GM18520 (cell line): ENCODE results near the gene CIAO2A.
"Not testable (repeated sequence)": the region's sequence is repeated elsewhere in the genome, so short reads cannot be mapped to it uniquely, and the experiment has no call there.

Experiments
- ATAC-seq: cut with Tn5 transposase; IDR thresholded peaks from one replicate; pipeline ENCODE4 v1.9.1; 2021; ENCODE audit not compliant: unreplicated experiment

Gene CIAO2A, protein sequence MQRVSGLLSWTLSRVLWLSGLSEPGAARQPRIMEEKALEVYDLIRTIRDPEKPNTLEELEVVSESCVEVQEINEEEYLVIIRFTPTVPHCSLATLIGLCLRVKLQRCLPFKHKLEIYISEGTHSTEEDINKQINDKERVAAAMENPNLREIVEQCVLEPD

DNA sequence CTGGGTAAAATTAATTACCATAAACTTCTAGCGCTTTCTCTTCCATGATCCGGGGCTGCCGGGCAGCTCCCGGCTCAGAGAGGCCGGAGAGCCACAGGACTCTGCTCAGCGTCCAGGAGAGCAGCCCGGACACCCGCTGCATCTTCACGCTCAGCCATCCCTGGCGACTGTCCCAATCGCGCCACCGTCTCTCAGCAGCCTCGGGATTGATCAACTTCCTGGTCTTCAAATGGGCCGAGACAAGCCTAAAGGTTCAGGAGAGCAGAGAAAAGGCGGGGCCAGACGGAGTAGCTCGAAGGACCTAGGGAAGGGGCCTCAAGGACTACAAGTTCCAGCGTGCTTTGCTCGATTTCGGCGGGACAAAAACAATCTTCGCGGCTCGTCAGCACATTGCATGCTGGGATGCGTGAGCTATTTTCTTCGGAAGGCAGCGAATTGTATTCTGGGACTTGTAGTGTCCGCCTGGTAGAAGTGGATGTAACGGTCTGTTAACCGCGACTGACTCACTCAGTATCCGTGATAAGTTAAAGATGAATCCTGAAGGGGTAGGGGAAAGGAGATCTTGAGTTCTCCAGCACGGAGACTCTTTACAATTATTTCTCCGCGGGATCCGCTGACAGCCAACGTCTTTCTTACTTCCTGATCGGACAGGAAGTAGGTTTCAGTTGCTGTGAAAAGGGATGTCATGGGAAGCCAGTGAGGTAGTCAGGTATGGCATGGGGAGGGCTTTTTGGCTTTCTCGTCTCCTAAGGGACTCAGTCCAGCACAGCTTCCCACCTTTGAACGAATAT lies at the start of gene CIAO2A:
CIAO2A (minus strand) TSS at position 212 of the 791 bp plus-strand sequence; CDS start at position 142, 70 bp downstream.
- ATAC-seq, result peak; percentile 47

GRCh38 chr15:64143276-64143675 lies 49.6 kb upstream of the CIAO2A start:
- ATAC-seq, result no peak

- no peak for ATAC-seq
These were observed 48.3 kb upstream of the CIAO2A start for GRCh38 chr15:64141798-64142512.

- no peak for ATAC-seq
These were observed 44.8 kb upstream of the CIAO2A start for GRCh38 chr15:64138331-64138941.

- no peak for ATAC-seq
These were observed 43.7 kb upstream of the CIAO2A start for GRCh38 chr15:64137226-64137833.

DNA sequence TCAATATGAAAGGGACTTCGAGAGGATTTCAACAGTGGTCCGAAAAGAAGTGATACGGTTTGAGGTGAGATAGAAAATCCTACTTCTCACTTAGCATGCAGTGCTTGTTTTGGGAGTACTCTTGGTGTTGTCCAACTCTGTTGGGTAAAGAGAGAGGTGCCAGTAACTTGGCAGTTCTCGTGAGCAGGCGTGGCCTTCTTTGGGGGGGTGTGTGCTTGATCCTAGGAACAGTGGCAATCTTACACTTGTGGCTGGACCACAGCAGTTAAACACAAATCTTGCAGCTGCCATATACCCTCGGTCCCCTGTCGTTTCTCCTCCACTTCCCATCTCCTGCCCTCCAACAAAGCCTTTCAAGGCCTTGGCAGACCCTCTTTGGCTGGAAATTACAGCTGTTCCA lies 42.7 kb upstream of the CIAO2A start:
- no peak for ATAC-seq

DNA sequence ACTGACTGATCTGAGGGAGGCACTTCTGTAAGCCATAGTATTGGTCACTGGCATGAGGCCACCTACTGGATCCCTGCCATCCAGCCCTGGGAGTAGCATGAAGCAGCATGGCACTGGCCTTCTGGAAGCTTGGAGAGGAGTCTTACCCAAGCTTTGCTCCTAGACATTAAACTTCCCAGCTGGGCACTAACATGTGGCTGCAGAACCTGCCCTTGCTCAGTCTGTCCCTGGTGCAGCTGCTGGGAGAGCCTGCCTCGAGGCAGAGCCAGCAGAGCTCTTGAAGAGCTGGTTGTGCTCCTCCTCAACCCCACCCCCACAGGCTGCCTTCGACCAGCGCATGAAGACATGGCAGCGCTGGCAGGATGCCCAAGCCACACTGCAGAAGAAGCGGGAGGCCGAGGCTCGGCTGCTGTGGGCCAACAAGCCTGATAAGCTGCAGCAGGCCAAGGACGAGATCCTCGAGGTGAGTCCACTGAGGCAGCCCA lies 40.7 kb upstream of the CIAO2A start:
- no peak for ATAC-seq

- ATAC-seq, result no peak
These were observed 40.1 kb upstream of the CIAO2A start for GRCh38 chr15:64133623-64134344.

GRCh38 chr15:64132217-64132616 lies 38.6 kb upstream of the CIAO2A start:
- ATAC-seq, result no peak

DNA sequence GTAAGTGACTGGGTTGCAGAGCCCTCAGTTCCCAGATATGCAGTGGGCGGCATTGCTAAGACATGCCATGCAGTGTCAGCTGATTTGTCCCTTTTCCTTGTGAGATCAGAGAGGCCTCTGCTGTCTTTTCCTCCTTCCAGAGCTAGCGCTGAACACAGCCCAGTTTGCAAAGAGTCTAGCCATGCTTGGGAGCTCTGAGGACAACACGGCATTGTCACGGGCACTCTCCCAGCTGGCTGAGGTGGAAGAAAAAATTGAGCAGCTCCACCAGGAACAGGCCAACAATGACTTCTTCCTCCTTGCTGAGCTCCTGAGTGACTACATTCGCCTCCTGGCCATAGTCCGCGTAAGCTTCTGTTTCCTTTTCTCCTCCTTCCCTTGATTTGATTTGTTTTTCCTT lies 37.9 kb upstream of the CIAO2A start:
- no peak for ATAC-seq

DNA sequence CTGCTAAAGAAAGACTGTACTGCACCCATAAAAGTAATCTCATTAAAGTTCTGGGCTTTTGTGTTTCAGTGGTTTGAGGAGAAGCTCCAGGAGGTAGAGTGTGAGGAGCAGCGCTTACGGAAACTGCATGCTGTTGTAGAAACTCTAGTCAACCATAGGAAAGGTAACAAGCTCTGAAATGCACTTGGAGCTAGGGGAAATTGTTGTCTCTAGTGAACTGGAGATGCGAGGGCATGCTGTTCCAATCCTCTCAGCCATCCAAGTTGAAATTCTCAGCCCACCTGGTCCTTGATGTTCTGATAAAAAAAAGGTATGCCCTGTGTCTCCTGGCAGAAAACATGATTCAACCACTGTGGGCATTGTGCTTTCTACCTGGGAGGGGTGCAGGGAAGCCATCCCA lies 36.5 kb upstream of the CIAO2A start:
- ATAC-seq, result no peak

DNA sequence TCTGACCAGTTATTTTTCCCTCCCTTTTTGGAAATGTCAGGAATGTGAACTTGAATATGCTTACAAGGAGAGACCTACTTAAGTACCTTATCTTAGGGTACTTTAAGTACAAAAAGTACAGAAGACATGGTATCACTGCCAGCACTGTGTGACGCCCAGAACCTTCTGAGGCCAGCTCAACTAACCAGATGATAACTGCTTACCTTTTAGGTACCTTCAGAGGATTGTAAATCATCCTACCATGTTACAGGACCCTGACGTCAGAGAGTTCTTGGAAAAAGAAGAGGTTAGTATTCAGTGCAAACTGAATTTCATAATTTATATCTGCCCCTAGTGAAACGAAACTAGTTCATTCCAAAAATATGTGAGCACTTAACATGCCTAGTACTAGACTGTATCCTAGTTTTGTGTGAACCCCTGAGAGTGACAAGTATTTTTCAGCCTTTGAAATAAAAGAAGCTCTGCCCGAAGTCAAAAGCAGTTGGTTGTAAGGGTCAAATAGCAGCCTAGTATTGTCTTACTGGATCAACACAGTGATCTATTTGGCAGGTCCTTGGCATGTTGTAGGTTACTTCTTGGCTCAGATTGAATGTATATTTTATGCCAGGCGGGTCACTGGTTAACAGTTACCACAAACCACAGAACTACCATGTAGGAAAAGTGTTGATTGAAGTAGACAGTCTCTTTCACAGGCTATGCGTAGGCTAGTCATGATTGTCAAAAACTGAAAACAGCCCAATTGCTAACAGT lies 34.1 kb upstream of the CIAO2A start:
- ATAC-seq, result no peak

DNA sequence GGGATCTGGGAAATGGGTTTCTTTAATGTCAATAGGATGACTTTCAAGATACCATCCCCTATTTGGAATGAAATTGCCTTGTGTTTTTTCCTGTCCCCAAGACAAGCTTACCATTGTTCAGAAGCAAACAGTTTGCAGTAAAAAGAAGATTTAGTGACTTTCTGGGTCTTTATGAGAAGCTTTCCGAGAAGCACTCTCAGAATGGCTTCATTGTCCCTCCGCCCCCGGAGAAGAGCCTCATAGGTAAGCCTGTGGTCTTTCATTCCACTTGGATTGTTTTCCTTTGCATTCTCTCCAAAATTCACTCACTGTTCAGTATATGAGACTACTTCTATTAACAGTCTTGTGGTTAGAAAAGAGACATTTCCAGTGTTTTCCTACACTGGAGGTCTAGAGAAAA lies 32.3 kb upstream of the CIAO2A start:
- no peak for ATAC-seq

DNA sequence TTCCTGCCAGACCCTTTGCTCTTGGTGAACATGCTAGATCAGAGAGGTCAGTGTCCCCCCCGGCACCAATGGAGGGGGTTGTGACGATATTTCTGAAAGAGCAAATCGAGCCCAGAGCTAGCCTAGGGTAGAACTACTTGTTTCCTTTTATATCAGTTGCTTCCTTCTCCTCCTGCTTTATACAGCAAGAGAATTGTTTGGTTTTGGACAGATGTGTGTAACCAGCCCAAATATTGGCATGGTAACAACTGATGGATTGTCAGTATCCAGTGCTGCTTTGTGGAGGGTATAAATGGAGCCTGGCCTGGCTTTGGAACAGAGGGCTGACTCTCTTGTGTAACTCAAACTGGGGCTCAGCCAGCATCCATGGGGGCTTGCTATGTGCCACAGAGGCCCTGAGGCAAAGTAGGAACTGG lies 29.3 kb upstream of the CIAO2A start:
- ATAC-seq, result no peak

DNA sequence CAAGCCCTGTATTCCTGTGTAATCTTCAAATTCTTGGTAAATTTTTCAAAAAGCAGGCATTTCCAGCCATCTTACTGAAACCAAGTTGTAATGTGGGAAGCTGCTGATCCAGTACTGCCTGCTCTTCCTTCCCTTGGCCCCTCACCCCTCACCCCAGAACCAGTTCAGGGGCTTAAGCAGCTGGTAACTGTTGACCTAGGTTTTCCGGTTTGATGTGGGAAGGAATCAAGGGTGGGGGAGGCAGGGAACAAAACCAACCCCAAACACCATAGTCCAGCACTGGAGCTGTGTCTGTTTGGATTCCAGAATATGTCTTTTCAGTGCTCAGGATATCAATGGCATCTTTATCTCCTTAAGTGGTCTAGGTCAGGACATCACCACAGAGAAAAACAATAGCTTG lies 28.8 kb upstream of the CIAO2A start:
- no peak for ATAC-seq

- no peak for ATAC-seq
These were observed 28.0 kb upstream of the CIAO2A start for GRCh38 chr15:64121614-64122013.

DNA sequence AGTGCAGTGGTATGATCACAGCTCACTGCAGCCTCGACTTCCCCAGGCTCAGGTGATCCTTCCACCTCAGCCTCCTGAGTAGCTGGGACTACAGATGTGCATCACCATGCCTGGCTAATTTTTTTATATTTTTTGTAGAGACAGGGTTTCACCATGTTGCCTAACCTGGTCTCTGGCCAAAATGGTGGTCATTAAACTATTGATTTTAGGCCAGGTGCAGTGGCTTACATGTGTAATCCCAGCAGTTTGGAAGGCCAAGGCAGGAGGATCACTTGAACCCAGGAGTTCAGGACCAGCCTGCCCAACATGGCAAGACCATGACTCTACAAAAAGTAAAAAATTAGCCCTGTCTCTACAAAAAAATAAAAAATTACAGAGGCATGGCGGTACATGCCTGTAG lies 26.7 kb upstream of the CIAO2A start:
- ATAC-seq, result not testable (repeated sequence)

GRCh38 chr15:64117759-64118487 lies 24.3 kb upstream of the CIAO2A start:
- ATAC-seq, result no peak

DNA sequence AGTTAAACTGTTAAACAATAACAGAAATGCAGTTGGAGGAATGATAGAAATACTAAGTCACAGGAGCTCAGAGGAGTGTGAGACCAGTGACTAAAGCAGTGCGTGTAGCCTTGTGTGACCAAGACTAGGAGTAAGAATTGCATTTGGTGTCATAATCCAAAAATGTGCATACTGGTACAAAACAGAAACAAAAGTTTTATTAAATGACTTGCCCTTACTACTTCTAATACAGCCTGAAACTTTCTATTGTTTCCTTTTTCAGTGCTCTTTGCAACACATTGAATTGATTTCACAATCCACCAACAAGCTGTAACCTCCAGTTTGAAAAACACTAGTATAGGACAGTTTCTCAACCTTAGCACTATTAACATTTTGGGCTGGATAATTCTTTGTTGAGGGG lies 19.3 kb upstream of the CIAO2A start:
- ATAC-seq, result no peak
